GM19468 (cell line): Measurements from ENCODE around the gene NAA50.

ENCODE experiments used
- ATAC-seq: cut with Tn5 transposase; IDR thresholded peaks from one replicate; pipeline ENCODE4 v1.9.1; 2021; ENCODE audit warnings: mild to moderate bottlenecking, moderate library complexity, moderate number of reproducible peaks; ENCODE audit not compliant: unreplicated experiment; ENCODE audit errors: extremely low read depth

Gene NAA50

DNA sequence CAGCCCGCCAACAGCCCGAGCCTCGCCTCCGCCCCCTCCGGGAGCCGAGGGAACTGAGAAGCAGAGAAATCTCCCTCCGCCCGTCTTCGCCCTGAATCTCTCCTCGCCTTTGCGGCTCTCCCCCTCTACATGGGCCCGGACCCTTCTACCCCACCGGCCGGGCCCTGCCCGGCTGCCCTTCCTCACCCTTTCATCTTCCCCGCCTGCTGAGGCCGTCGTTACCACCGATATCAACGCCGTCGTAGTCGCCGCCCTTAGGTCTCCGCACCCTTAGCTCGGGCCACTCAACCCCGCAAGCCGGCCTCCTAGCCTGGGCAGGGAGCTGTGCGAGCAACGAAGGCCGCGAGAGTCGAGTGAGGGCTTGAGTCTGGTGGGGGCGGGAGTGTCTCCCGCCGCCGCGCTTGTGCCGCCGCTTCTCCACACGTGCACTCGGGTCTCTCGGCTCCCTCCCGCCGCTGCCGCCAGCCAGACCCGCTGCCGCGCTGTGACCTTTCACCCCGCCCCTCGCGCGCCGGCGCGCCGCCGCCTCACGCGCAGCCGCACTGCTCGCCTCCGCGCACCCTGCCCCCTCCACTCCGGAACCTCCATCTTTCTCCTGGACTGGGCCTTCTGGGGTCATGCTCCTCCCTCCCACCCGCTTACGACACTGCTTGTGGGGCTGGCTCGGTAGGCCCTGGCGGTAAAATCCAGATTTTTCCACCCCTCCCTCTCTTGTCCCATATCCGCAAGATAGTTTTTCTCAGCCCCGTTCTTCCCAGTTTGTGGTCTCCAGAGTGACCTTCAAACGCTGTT is at the start of gene NAA50:
NAA50 (minus strand) TSS at position 494 of the 792 bp plus-strand sequence; CDS start at position 194, 300 bp downstream.
- peak; percentile 26 for ATAC-seq

- no peak for ATAC-seq
Measured at GRCh38 chr3:113795693-113796092, 49.6 kb upstream of the NAA50 start.

GRCh38 chr3:113794526-113794925 is 48.5 kb upstream of the NAA50 start:
- no peak for ATAC-seq

DNA sequence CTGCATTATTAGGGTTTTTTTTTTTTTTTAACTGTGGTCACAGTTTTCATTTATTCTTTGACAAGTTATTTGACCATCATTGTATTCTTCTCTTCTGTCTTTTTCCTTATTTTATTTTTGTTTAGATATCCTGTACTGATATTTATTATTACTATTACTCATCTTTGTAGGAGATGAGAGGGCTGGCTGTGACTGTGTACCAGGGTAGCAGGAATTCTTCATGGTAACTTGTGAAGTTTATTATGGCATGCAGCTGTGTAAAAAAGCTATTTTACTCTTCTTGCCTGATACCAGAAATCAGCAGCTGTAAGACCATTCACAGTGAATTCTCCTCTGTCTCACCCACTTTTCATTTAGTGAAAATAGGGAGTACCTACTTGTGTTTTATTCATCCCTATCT is 45.3 kb upstream of the NAA50 start:
- no peak for ATAC-seq

DNA sequence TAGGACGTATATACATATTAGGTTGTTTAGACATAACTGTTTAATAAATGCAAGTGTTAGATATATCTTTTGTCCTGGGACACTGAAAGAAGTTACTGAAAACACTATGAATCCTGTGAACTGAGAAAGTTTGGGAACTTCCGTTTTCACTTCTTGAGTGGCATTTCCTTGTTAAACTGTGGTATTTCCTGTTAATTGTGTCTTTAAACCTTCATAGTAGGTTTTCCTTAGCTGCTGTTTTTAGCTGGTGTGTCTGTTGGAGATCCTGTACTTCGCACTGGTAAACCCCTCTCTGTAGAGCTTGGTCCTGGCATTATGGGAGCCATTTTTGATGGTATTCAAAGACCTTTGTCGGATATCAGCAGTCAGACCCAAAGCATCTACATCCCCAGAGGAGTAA is 37.9 kb upstream of the NAA50 start:
- ATAC-seq = no peak

- ATAC-seq = no peak
Measured at GRCh38 chr3:113783463-113783862, 37.4 kb upstream of the NAA50 start.

GRCh38 chr3:113776564-113776963 is 30.5 kb upstream of the NAA50 start:
- no peak for ATAC-seq

GRCh38 chr3:113775516-113775915 is 29.5 kb upstream of the NAA50 start:
- ATAC-seq = no peak

DNA sequence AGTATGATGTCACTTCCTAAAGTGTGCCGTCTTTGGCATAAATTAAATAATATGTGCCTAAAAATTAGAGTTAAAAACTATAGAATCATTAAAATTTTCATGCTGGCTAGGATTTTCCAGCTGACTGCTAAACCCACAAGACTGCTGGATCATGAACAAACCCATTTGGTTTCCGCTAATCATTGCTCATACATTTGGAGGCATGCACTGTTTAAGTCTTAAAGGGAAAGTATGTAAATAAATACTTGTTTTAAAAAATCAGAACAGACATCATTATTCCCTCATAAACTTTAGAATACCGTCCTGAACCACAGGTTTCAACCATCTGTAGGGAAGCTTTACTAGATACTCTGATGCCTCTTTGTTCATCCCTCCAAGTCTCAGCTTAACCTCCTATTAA is 27.3 kb upstream of the NAA50 start:
- no peak for ATAC-seq

- no peak for ATAC-seq
Measured at GRCh38 chr3:113771993-113772392, 25.9 kb upstream of the NAA50 start.

- ATAC-seq = no peak
Measured at GRCh38 chr3:113769551-113769950, 23.5 kb upstream of the NAA50 start.

DNA sequence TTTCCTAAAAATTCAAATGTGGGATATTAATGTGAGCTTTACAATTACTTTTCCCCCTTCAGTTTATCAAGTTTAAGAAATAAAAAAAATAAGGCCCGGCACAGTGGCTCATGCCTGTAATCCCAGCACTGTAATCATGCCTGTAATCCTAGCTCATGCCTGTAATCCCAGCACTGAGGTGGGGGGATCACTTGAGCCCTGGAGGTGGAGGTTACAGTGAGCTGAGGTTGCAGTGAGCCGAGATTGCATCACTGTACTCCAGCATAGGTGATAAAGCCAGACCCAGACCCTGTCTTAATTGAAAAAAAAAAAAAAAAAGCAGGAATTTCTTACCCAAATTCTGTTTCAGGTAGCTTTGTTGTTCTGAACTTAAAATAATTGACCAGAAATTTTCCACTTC is 18.6 kb upstream of the NAA50 start:
- no peak for ATAC-seq

DNA sequence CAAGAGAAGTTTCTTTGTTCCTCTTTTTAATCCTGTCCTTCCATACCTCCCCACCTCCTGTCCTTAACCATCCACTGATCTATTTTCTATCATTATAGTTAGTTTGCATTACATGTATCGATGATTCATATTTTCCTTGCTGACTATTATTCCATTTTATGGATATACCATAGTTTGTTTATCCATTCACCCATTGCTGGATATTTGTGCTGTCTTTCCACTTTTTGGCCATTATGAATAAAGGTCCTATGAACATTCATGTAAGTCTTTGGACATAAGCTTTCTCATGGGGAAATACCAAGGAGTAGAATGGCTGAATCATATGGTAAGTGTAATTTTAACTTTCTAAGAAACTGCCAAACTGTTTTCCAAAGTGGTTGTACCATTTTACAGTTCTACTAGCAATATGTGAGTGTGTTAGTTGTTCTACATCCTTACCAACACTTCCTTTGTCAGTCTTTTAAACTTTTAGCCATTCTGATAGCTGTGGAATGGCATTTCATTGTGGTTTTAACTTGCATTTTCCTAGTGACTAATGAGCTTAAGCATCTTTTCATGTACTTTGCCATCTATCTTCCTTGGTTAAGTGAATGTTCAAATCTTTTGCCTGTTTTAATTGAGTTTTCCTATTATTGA is 12.5 kb upstream of the NAA50 start:
- no peak for ATAC-seq

- ATAC-seq = peak; percentile 58
Measured at GRCh38 chr3:113754494-113755159, 8.6 kb upstream of the NAA50 start.

DNA sequence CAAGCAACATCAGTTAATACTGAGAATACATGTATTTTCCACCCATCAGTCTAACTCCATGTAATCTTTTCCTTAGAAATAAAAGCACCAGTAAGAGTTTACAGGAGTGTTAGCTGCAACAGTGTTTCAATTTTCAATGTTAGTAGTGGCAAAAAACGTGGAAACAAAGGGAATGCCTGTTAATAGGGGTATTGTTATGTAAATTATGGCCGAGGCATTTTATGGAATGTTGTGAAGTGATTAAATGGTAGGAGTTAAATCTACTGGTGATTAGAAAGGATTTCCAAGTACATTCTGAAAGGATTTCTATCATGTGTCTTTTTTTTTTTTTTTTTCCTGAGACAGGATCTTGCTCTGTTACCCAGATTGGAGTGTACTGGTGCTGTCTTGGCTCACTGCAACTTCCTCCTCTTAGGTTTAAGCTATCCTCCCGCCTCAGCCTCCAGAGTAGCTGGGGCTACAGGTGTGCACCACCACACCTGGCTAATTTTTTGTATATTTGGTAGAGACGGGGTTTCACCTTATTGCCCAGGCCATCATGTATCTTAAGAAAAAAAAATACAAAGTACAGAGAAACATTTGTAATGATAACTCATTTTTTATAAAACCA is 7.4 kb upstream of the NAA50 start:
- ATAC-seq = no peak

DNA sequence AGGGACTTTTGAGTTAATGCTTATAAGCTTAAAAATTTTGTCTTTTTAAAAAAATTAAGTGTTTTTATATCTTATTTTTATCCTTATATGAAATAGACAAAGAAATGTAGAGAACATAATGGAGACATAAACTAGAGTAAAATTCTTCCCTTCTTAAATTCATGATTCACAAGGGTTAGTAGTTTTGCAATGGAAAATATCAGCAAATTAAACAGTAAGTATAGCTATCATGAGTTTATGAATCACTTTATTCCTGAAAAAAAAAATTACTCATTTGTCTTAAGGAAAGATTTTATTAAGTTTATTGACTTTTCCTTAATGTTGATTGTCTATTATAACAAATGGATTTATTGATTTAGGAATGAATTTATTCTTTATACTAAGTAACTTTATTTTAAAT is 5.1 kb upstream of the NAA50 start:
- no peak for ATAC-seq

- ATAC-seq = no peak
Measured at GRCh38 chr3:113747283-113748046, 1.4 kb upstream of the NAA50 start.

GRCh38 chr3:113746548-113747282 is 666 bp upstream of the NAA50 start, which contains the start of gene ATP6V1A:
Gene ATP6V1A (plus strand): TSS chr3:113747035. CDS start chr3:113778754, 31,719 bp downstream.
- no peak for ATAC-seq
